Endothelial cell of hepatic sinusoid (primary cell): ENCODE data around the gene STK24.

ENCODE experiments used
- in situ Hi-C: cut with HindIII; loops from 2 replicates; pipeline ENCODE4 v1.10.0; 2017; ENCODE audit warnings: low sequenced_read_pairs

The STK24 gene

GRCh38 chr13:98396071-98396710, 180.7 kb downstream of the STK24 start:
- in situ Hi-C loops, result no loop called here
